HepG2 (cell line): ENCODE results near the gene SEZ6. TPM values are rescaled to one million over a fixed set of nuclear protein-coding genes. Genes with fewer than 3 reads are reported as not detected.

Experiments used
- AHDC1 ChIP-seq: sonication (generic); formaldehyde crosslinking; IDR thresholded peaks from 2 replicates; pipeline ENCODE4 v1.5.1; 2020; ENCODE audit warnings: mild to moderate bottlenecking, missing genetic modification reagents, borderline replicate concordance
- DPF2 ChIP-seq: sonication (generic); formaldehyde crosslinking; IDR thresholded peaks from 2 replicates; pipeline ENCODE4 v1.4.0; 2020; ENCODE audit warnings: mild to moderate bottlenecking, low read depth, missing genetic modification reagents, borderline replicate concordance
- ESRRA ChIP-seq: sonication (generic); formaldehyde crosslinking; IDR thresholded peaks from 2 replicates; pipeline ENCODE4 v1.5.1; 2020; ENCODE audit warnings: mild to moderate bottlenecking, low read depth, missing genetic modification reagents
- MAX ChIP-seq: IDR thresholded peaks from 2 replicates; pipeline ENCODE4 v1.6.1; 2012; ENCODE audit warnings: inconsistent platforms
- MIER2 ChIP-seq: IDR thresholded peaks from 2 replicates; pipeline ENCODE4 v1.6.1; 2016; ENCODE audit warnings: missing biosample characterization, missing genetic modification reagents
- NFRKB ChIP-seq: fragments of 450-650 bp; IDR thresholded peaks from 2 replicates; pipeline ENCODE4 v1.6.1; 2017
- PHF5A ChIP-seq: IDR thresholded peaks from one replicate; pipeline ENCODE4 v1.6.1; 2018; ENCODE audit warnings: low read depth, missing genetic modification reagents; ENCODE audit not compliant: unreplicated experiment
- ZFAT ChIP-seq: sonication (generic); formaldehyde crosslinking; conservative IDR thresholded peaks from 2 replicates; pipeline ENCODE4 v1.8.1; 2023; ENCODE audit warnings: missing genetic modification reagents, inconsistent platforms
- ZFP91 ChIP-seq: sonication (generic); formaldehyde crosslinking; IDR thresholded peaks from 2 replicates; pipeline ENCODE4 v1.9.0; 2022; ENCODE audit warnings: missing genetic modification reagents, mild to moderate bottlenecking, borderline replicate concordance
- ZNF180 ChIP-seq: sonication (generic); formaldehyde crosslinking; IDR thresholded peaks from 2 replicates; pipeline ENCODE4 v1.4.0; 2020; ENCODE audit warnings: low read depth, missing genetic modification reagents, borderline replicate concordance
- ZNF205 ChIP-seq: IDR thresholded peaks from 2 replicates; pipeline ENCODE4 v1.6.1; 2018; ENCODE audit warnings: missing biosample characterization, missing genetic modification reagents
- ZNF260 ChIP-seq: sonication (generic); formaldehyde crosslinking; IDR thresholded peaks from 2 replicates; pipeline ENCODE4 v1.4.0; 2020; ENCODE audit warnings: missing genetic modification reagents, low read depth, mild to moderate bottlenecking, borderline replicate concordance
- ZNF549 ChIP-seq: sonication (generic); formaldehyde crosslinking; IDR thresholded peaks from 2 replicates; pipeline ENCODE4 v1.5.0; 2020; ENCODE audit warnings: missing genetic modification reagents
- ZNF83 ChIP-seq: sonication (generic); formaldehyde crosslinking; IDR thresholded peaks from 2 replicates; pipeline ENCODE4 v1.4.0; 2020; ENCODE audit warnings: missing genetic modification reagents, mild to moderate bottlenecking, borderline replicate concordance
- polyA plus RNA-seq, 8 experiments: library from polyadenylated mRNA; depleted of rRNA in 3 of 8; stranded (reverse) in 7 of 8; unstranded in 1 of 8; fragments of >200 nt; fragmentation: Illumina TruSeq in 4 of 8; extraction: Trizol in 4 of 8; gene quantifications; 2 replicates each; pipeline versions ENCODE4 v1.2.1 to v1.2.3, GENCODE V29; 2011 to 2016; ENCODE audit warnings: low read depth in 4 of 8, missing spikeins in 1 of 8, mixed read lengths in 1 of 8; ENCODE audit not compliant: insufficient read depth in 1 of 8
- total RNA-seq, 5 experiments: library from RNA; depleted of rRNA; stranded (reverse); fragments of >200 nt; fragmentation: Illumina TruSeq; extraction: Trizol; gene quantifications; 2 replicates each; pipeline ENCODE4 v1.2.3, GENCODE V29; 2016; ENCODE audit warnings: low read depth in 1 of 5
- TF ChIP-seq, protein P1 (sequence below): sonication (generic); formaldehyde crosslinking; IDR thresholded peaks from 2 replicates; pipeline ENCODE4 v1.8.0; 2022; ENCODE audit warnings: low read depth, missing genetic modification reagents
- TF ChIP-seq, protein P2 (sequence below): sonication (generic); formaldehyde crosslinking; IDR thresholded peaks from 2 replicates; pipeline ENCODE4 v1.5.0; 2020; ENCODE audit warnings: missing genetic modification reagents
- TF ChIP-seq, protein P3 (sequence below): sonication (generic); formaldehyde crosslinking; IDR thresholded peaks from 2 replicates; pipeline ENCODE4 v1.4.0; 2020; ENCODE audit warnings: missing genetic modification reagents

The SEZ6 gene
- total and polyA plus RNA-seq, 2 of the 13 experiments (the other 11 are each of a cell fraction or from before 2014, with no cell fraction given), result not detected

DNA sequence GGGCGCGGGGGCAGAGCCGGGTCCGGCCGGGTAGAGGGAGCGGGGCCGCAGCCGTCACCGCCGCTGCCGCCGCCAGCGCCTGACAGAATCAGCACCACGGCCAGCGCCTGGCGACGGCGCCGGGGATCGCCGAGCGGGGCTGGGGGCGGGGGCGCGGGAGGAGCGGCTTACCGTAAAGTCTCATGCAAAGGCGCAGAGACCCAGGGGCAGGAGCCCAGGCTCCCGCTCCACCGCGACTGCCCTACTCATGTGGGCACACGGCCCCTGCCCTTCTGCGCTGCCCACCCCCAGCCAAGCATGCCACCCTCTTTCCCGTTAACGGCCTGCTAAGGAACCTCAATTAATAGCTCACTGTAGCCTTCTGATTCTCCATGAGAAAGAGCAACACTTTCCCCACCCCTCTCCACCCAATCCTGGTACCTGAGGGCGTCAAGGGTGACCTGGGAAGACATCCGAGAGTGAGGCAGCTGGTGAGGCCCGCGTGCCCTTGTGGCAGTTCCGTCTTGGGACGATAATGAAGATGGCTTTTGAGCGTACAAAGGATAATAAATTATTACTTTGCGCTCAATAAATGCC, at the start of gene SEZ6 (continued):
- no peak for TF ChIP-seq DPF2 (CRISPR knock-in tag)
- TF ChIP-seq, protein P1, sequence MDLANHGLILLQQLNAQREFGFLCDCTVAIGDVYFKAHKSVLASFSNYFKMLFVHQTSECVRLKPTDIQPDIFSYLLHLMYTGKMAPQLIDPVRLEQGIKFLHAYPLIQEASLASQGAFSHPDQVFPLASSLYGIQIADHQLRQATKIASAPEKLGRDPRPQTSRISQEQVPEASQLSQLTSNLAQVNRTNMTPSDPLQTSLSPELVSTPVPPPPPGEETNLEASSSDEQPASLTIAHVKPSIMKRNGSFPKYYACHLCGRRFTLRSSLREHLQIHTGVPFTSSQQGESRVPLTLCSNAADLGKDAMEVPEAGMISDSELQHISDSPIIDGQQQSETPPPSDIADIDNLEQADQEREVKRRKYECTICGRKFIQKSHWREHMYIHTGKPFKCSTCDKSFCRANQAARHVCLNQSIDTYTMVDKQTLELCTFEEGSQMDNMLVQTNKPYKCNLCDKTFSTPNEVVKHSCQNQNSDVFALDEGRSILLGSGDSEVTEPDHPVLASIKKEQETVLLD (CRISPR knock-in tag), result peak; percentile 78
- TF ChIP-seq NFRKB, result no peak
- TF ChIP-seq AHDC1 (CRISPR knock-in tag), result no peak
- peak; percentile 64; the same call in 1 of the 2 replicates for TF ChIP-seq ZNF205 (CRISPR knock-in tag)
- no peak for TF ChIP-seq ZNF549 (CRISPR knock-in tag)
- peak; percentile 24; the same call in 1 of the 2 replicates for TF ChIP-seq ZFP91
- peak; percentile 96 for TF ChIP-seq ZNF83
- no peak for TF ChIP-seq ZNF260 (CRISPR knock-in tag)
- TF ChIP-seq, protein P2, sequence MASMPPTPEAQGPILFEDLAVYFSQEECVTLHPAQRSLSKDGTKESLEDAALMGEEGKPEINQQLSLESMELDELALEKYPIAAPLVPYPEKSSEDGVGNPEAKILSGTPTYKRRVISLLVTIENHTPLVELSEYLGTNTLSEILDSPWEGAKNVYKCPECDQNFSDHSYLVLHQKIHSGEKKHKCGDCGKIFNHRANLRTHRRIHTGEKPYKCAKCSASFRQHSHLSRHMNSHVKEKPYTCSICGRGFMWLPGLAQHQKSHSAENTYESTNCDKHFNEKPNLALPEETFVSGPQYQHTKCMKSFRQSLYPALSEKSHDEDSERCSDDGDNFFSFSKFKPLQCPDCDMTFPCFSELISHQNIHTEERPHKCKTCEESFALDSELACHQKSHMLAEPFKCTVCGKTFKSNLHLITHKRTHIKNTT, result no peak
- peak; percentile 52; the same call in 1 of the 2 replicates for TF ChIP-seq MAX
- peak; percentile 74 for TF ChIP-seq ESRRA (CRISPR knock-in tag)
- TF ChIP-seq MIER2, result peak; percentile 98
- TF ChIP-seq, protein P3, sequence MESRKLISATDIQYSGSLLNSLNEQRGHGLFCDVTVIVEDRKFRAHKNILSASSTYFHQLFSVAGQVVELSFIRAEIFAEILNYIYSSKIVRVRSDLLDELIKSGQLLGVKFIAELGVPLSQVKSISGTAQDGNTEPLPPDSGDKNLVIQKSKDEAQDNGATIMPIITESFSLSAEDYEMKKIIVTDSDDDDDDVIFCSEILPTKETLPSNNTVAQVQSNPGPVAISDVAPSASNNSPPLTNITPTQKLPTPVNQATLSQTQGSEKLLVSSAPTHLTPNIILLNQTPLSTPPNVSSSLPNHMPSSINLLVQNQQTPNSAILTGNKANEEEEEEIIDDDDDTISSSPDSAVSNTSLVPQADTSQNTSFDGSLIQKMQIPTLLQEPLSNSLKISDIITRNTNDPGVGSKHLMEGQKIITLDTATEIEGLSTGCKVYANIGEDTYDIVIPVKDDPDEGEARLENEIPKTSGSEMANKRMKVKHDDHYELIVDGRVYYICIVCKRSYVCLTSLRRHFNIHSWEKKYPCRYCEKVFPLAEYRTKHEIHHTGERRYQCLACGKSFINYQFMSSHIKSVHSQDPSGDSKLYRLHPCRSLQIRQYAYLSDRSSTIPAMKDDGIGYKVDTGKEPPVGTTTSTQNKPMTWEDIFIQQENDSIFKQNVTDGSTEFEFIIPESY, result no peak; the same call in 1 of the 2 replicates
- no peak for TF ChIP-seq ZNF180 (CRISPR knock-in tag)
- peak; percentile 87 for TF ChIP-seq ZFAT (CRISPR knock-in tag)
- no peak for TF ChIP-seq PHF5A (CRISPR knock-in tag)
